GM12878 (cell line): ENCODE results near the gene PSRC1. TPM values are rescaled to one million over a fixed set of nuclear protein-coding genes. Genes with fewer than 3 reads are reported as not detected.

Source experiments
- ATAC-seq: fragments of 200-7000 bp; cut with Tn5 transposase; 3 replicates; pipeline ENCODE4 v1.9.1; 2020; ENCODE audit warnings: mild to moderate bottlenecking, moderate library complexity
- BruUV-seq: library from RNA; stranded (reverse); fragments of 400-500 nt; replicated peaks from 2 replicates; lab custom pipeline; 2021; lab: Mats Ljungman, UMichigan
- CTCF ChIA-PET: fragments of 300-600 bp; sonication (Branson Sonifier 250); formaldehyde crosslinking; extraction: SDS; loops from one replicate; lab custom pipeline; 2021; ENCODE audit warnings: inconsistent platforms; lab: Yijun Ruan, JAX
- POLR2A ChIA-PET: fragments of 350-600 bp; formaldehyde crosslinking; extraction: SDS; loops from one replicate; lab custom pipeline; 2021; ENCODE audit warnings: inconsistent platforms; lab: Charles Lee
- RAD21 ChIA-PET: fragments of 300-600 bp; sonication (Branson Sonifier 250); formaldehyde crosslinking; loops from one replicate; lab custom pipeline; 2023; ENCODE audit warnings: antibody characterized with exemption; ENCODE audit not compliant: unreplicated experiment; lab: Charles Lee
- SMC1A ChIA-PET: fragments of 300-600 bp; sonication (Branson Sonifier 250); formaldehyde crosslinking; loops from one replicate; lab custom pipeline; 2023; ENCODE audit not compliant: unreplicated experiment, uncharacterized antibody; lab: Charles Lee
- DNase-seq: peaks from one replicate; pipeline ENCODE4 v3.0.0-alpha.2; 2011; ENCODE audit warnings: low read depth, low spot score
- FAIRE-seq: peaks from 3 replicates; lab custom pipeline; 2011; peaks lifted over from hg19 to GRCh38; lab: Jason Lieb, UNC
- H2AFZ ChIP-seq: 2 replicates; pipeline ENCODE4 v1.6.0; 2011; ENCODE audit warnings: low read depth, low read length, control low read depth; ENCODE audit not compliant: control insufficient read depth
- H3K27ac ChIP-seq: 2 replicates; pipeline ENCODE4 v1.5.1; 2011; ENCODE audit warnings: control low read depth; ENCODE audit not compliant: control insufficient read depth, insufficient read depth
- H3K27me3 ChIP-seq, 2 experiments: replicated peaks in 1 of 2; 2 replicates each; pipeline versions ENCODE4 v1.6.0 to v1.6.1; 2011; ENCODE audit warnings: low read length in 1 of 2; ENCODE audit not compliant: control insufficient read depth in 2 of 2, insufficient read depth in 2 of 2
- H3K36me3 ChIP-seq, 2 experiments: 2 replicates each; pipeline ENCODE4 v1.5.1; 2011; ENCODE audit warnings: low read length in 1 of 2; ENCODE audit not compliant: control insufficient read depth in 2 of 2, insufficient read depth in 2 of 2
- H3K4me1 ChIP-seq: 2 replicates; pipeline ENCODE4 v1.6.1; 2011; ENCODE audit warnings: mild to moderate bottlenecking, low read length, moderate library complexity, mixed read lengths; ENCODE audit not compliant: control insufficient read depth, insufficient read depth
- H3K4me2 ChIP-seq: 2 replicates; pipeline ENCODE4 v1.6.0; 2011; ENCODE audit warnings: control low read depth; ENCODE audit not compliant: control insufficient read depth, insufficient read depth
- H3K4me3 ChIP-seq: fragments of 200-600 bp; sonication (generic); 2 replicates; pipeline ENCODE4 v1.5.1; 2016
- H3K79me2 ChIP-seq: 2 replicates; pipeline ENCODE4 v1.6.0; 2011; ENCODE audit warnings: low read length; ENCODE audit not compliant: control insufficient read depth, insufficient read depth
- H3K9ac ChIP-seq: 2 replicates; pipeline ENCODE4 v1.8.0; 2011; ENCODE audit warnings: low read length, control low read depth, mixed read lengths; ENCODE audit not compliant: control insufficient read depth, insufficient read depth
- H3K9me3 ChIP-seq: replicated peaks from 3 replicates; pipeline ENCODE4 v1.5.1; 2011; ENCODE audit warnings: mild to moderate bottlenecking, low read length; ENCODE audit not compliant: control insufficient read depth, insufficient read depth
- H4K20me1 ChIP-seq: 2 replicates; pipeline ENCODE4 v1.6.0; 2011; ENCODE audit not compliant: control insufficient read depth, insufficient read depth
- CBX3 ChIP-seq: fragments of 200-600 bp; sonication (generic); IDR thresholded peaks from 2 replicates; pipeline ENCODE4 v1.6.1; 2016; ENCODE audit warnings: low read depth, borderline replicate concordance
- FOXK2 ChIP-seq: fragments of 450-650 bp; IDR thresholded peaks from 2 replicates; pipeline ENCODE4 v1.6.1; 2017; ENCODE audit warnings: mild to moderate bottlenecking, moderate library complexity
- KAT2A ChIP-seq: conservative IDR thresholded peaks from 2 replicates; pipeline ENCODE4 v1.6.1; 2011; ENCODE audit warnings: low read depth, low read length; ENCODE audit not compliant: control insufficient read depth
- MEF2A ChIP-seq: IDR thresholded peaks from 2 replicates; pipeline ENCODE4 v1.6.1; 2011; ENCODE audit warnings: low read depth, mild to moderate bottlenecking, low read length, moderate library complexity; ENCODE audit not compliant: insufficient read depth
- MEF2B ChIP-seq: fragments of 450-650 bp; IDR thresholded peaks from 2 replicates; pipeline ENCODE4 v1.6.1; 2018; ENCODE audit warnings: mild to moderate bottlenecking, moderate library complexity; ENCODE audit not compliant: partially characterized antibody, poor library complexity, severe bottlenecking
- NR2C2 ChIP-seq: IDR thresholded peaks from 2 replicates; pipeline ENCODE4 v1.6.1; 2011; ENCODE audit warnings: borderline replicate concordance, low read depth; ENCODE audit not compliant: control insufficient read depth, insufficient read length
- PAX5 ChIP-seq: IDR thresholded peaks from 2 replicates; pipeline ENCODE4 v1.6.1; 2011; ENCODE audit warnings: low read depth, low read length, borderline replicate concordance
- PML ChIP-seq: IDR thresholded peaks from 2 replicates; pipeline ENCODE4 v1.6.1; 2012; ENCODE audit warnings: low read length, inconsistent platforms
- POLR2A ChIP-seq: IDR thresholded peaks from 2 replicates; pipeline ENCODE4 v1.6.1; 2011; ENCODE audit warnings: low read depth, mild to moderate bottlenecking, low read length
- SUPT20H ChIP-seq: IDR thresholded peaks from 2 replicates; pipeline ENCODE4 v1.6.1; 2011; ENCODE audit warnings: low read depth, mild to moderate bottlenecking, low read length, moderate library complexity, borderline replicate concordance; ENCODE audit not compliant: control insufficient read depth
- WGBS: methylation state at CpG from one replicate; pipeline ENCODE4 v1.1.6; 2016; ENCODE audit warnings: low lambda C conversion rate; ENCODE audit not compliant: insufficient replicate concordance, insufficient coverage; ENCODE audit errors: missing lambda C conversion rate; 5-methylcytosine and 5-hydroxymethylcytosine counted together
- in situ Hi-C: fragments of 300-500 bp; cut with MboI; formaldehyde crosslinking; loops from 9 replicates; pipeline ENCODE4 v1.14.3; 2018; ENCODE audit warnings: mixed read lengths
- intact Hi-C: fragments of 100-400 bp; cut with micrococcal nuclease; formaldehyde crosslinking; loops from one replicate; pipeline ENCODE4 v1.14.2; 2022; ENCODE audit not compliant: unreplicated experiment
- polyA plus RNA-seq, 11 experiments: library from polyadenylated mRNA; depleted of rRNA in 4 of 11; unstranded in 6 of 11; stranded (reverse) in 5 of 11; fragments of >200 nt; fragmentation: Nextera tagmentation in 4 of 11; fragmentation: Illumina TruSeq in 1 of 11; extraction: Ambion mirVana in 4 of 11; extraction: Trizol in 1 of 11; gene quantifications; 1 replicate in 1 of 11; 2 replicates in 10 of 11; pipeline versions ENCODE4 v1.2.1 to v1.2.3, GENCODE V29; 2011 to 2016; ENCODE audit warnings: inconsistent platforms in 2 of 11, missing spikeins in 2 of 11, low read depth in 1 of 11
- total RNA-seq, 4 experiments: library from RNA; depleted of rRNA in 3 of 4; stranded (reverse); fragments of >200 nt in 3 of 4; fragmentation: Illumina TruSeq in 1 of 4; extraction: Trizol in 1 of 4; gene quantifications; 2 replicates each; pipeline versions ENCODE4 v1.2.1 to v1.2.3, GENCODE V29; 2013 to 2021
- TF ChIP-seq, protein P1 (sequence below): fragments of 450-650 bp; IDR thresholded peaks from 2 replicates; pipeline ENCODE4 v1.6.1; 2017; ENCODE audit warnings: mild to moderate bottlenecking, moderate library complexity
- TF ChIP-seq, protein P2 (sequence below): fragments of 450-650 bp; IDR thresholded peaks from 2 replicates; pipeline ENCODE4 v1.6.1; 2016; ENCODE audit warnings: mild to moderate bottlenecking, moderate library complexity, borderline replicate concordance
- TF ChIP-seq, protein P3 (sequence below): fragments of 450-650 bp; IDR thresholded peaks from 2 replicates; pipeline ENCODE4 v1.6.1; 2017; ENCODE audit warnings: mild to moderate bottlenecking, low read depth, inconsistent platforms; ENCODE audit not compliant: poor library complexity, severe bottlenecking

PSRC1 gene
- total and polyA plus RNA-seq, 10 of the 15 experiments (the other 5 are each of a cell fraction or from before 2014, with no cell fraction given) = 1.2 to 11.8 (median 4.9) TPM

DNA sequence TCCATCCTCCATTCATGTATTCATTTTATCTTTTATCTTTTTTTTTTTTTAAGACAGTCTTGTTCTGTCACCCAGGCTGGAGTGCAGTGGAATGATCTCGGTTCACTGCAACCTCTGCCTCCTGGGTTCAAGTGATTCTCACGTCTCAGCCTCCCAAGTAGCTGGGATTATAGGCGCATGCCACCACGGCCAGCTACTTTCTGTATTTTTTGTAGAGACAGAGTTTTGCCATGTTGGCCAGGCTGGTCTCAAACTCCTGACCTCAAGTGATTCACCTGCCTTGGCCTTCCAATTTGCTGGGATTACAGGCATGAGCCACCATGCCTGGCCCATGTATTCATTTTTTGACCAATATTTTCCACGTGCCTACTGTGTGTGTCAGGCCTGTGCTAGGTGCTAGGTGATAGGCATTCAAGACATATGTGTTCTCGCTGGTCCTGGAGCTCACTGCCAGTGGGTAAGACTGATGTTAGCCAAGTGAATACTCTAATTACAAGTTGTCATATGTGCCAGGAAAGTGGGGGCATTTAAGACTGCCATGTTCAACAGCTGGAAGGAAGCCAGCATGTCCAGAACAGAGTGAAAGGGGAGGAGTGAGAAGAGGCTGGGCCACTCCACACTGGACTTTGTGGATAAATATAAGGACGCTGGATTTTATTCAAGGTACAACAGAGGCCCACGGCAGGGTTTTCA, 38.9 kb downstream of the PSRC1 start:
- Histone ChIP-seq H3K9me3 (no peaks in the 10 kb centered on the region), H3K4me2 (no peak overlapping the region), H4K20me1 (no peaks in the 10 kb centered on the region), H3K79me2 (no peaks in the 10 kb centered on the region), H3K27ac (no peak overlapping the region), H2AFZ (no peak overlapping the region), H3K4me1 (no peaks in the 10 kb centered on the region), H3K36me3 (peaks cover under 1 to 2% of the 10 kb centered on the region in 2 experiments; a peak in 2 of 4 replicates), H3K4me3 (no peak overlapping the region), H3K9ac (no peak overlapping the region), H3K27me3 (no peaks in the 10 kb centered on the region; a peak in 3 of 4 replicates)
- DNase-seq = no peak
- SMC1A ChIA-PET = no interaction called here
- WGBS = 60% methylated on average over 8 of the region's 8 CpGs
- in situ Hi-C loops = no loop called here
- CTCF ChIA-PET = interaction anchor here (0.6 kb wide), 2 partner anchors 255 to 503 kb away, joined by 3 read pairs; no protein-coding TSS in a partner anchor
- intact Hi-C loops = no loop called here
- BruUV-seq = no TSS peak
- RAD21 ChIA-PET = no interaction called here
- ATAC-seq = no peak
- no peak for FAIRE-seq
- POLR2A ChIA-PET = interaction anchor here (0.5 to 1.7 kb wide), 3 partner anchors 12 to 167 kb away, joined by 3 to 6 read pairs (median 5); no protein-coding TSS in a partner anchor
- TF ChIP-seq POLR2A (no peak), NR2C2 (no peak), MEF2B (no peak), KAT2A (no peak), PML (no peak), FOXK2 (no peak), PAX5 (no peak), MEF2A (no peak), CBX3 (no peak), SUPT20H (no peak)
- TF ChIP-seq, protein P1, sequence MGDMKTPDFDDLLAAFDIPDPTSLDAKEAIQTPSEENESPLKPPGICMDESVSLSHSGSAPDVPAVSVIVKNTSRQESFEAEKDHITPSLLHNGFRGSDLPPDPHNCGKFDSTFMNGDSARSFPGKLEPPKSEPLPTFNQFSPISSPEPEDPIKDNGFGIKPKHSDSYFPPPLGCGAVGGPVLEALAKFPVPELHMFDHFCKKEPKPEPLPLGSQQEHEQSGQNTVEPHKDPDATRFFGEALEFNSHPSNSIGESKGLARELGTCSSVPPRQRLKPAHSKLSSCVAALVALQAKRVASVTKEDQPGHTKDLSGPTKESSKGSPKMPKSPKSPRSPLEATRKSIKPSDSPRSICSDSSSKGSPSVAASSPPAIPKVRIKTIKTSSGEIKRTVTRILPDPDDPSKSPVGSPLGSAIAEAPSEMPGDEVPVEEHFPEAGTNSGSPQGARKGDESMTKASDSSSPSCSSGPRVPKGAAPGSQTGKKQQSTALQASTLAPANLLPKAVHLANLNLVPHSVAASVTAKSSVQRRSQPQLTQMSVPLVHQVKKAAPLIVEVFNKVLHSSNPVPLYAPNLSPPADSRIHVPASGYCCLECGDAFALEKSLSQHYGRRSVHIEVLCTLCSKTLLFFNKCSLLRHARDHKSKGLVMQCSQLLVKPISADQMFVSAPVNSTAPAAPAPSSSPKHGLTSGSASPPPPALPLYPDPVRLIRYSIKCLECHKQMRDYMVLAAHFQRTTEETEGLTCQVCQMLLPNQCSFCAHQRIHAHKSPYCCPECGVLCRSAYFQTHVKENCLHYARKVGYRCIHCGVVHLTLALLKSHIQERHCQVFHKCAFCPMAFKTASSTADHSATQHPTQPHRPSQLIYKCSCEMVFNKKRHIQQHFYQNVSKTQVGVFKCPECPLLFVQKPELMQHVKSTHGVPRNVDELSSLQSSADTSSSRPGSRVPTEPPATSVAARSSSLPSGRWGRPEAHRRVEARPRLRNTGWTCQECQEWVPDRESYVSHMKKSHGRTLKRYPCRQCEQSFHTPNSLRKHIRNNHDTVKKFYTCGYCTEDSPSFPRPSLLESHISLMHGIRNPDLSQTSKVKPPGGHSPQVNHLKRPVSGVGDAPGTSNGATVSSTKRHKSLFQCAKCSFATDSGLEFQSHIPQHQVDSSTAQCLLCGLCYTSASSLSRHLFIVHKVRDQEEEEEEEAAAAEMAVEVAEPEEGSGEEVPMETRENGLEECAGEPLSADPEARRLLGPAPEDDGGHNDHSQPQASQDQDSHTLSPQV = no peak
- TF ChIP-seq, protein P2, sequence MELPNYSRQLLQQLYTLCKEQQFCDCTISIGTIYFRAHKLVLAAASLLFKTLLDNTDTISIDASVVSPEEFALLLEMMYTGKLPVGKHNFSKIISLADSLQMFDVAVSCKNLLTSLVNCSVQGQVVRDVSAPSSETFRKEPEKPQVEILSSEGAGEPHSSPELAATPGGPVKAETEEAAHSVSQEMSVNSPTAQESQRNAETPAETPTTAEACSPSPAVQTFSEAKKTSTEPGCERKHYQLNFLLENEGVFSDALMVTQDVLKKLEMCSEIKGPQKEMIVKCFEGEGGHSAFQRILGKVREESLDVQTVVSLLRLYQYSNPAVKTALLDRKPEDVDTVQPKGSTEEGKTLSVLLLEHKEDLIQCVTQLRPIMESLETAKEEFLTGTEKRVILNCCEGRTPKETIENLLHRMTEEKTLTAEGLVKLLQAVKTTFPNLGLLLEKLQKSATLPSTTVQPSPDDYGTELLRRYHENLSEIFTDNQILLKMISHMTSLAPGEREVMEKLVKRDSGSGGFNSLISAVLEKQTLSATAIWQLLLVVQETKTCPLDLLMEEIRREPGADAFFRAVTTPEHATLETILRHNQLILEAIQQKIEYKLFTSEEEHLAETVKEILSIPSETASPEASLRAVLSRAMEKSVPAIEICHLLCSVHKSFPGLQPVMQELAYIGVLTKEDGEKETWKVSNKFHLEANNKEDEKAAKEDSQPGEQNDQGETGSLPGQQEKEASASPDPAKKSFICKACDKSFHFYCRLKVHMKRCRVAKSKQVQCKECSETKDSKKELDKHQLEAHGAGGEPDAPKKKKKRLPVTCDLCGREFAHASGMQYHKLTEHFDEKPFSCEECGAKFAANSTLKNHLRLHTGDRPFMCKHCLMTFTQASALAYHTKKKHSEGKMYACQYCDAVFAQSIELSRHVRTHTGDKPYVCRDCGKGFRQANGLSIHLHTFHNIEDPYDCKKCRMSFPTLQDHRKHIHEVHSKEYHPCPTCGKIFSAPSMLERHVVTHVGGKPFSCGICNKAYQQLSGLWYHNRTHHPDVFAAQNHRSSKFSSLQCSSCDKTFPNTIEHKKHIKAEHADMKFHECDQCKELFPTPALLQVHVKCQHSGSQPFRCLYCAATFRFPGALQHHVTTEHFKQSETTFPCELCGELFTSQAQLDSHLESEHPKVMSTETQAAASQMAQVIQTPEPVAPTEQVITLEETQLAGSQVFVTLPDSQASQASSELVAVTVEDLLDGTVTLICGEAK = no peak
- TF ChIP-seq, protein P3, sequence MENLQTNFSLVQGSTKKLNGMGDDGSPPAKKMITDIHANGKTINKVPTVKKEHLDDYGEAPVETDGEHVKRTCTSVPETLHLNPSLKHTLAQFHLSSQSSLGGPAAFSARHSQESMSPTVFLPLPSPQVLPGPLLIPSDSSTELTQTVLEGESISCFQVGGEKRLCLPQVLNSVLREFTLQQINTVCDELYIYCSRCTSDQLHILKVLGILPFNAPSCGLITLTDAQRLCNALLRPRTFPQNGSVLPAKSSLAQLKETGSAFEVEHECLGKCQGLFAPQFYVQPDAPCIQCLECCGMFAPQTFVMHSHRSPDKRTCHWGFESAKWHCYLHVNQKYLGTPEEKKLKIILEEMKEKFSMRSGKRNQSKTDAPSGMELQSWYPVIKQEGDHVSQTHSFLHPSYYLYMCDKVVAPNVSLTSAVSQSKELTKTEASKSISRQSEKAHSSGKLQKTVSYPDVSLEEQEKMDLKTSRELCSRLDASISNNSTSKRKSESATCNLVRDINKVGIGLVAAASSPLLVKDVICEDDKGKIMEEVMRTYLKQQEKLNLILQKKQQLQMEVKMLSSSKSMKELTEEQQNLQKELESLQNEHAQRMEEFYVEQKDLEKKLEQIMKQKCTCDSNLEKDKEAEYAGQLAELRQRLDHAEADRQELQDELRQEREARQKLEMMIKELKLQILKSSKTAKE = no peak
